ENCODE results near the gene GRIN3A.

Gene GRIN3A

GRCh38 chr9:101718192-101718591 is 20.3 kb downstream of the GRIN3A start:
- H3K4me1 ChIP-seq (ENCODE audit: insufficient read depth, low read length), result no peaks in the 10 kb centered on the region
- no peaks in the 10 kb centered on the region for H3K36me3 ChIP-seq (ENCODE audit: insufficient read depth, low read length)
- no peak overlapping the region for H3K9ac ChIP-seq (ENCODE audit: low read depth, low read length)
- H3K9me3 ChIP-seq (ENCODE audit: control insufficient read depth, insufficient read depth, low read length), result no peaks in the 10 kb centered on the region

GRCh38 chr9:101716629-101717028 is 21.8 kb downstream of the GRIN3A start:
- H3K9ac ChIP-seq (ENCODE audit: low read depth, low read length), result no peak overlapping the region
- no peaks in the 10 kb centered on the region for H3K4me1 ChIP-seq (ENCODE audit: insufficient read depth, low read length)
- no peaks in the 10 kb centered on the region for H3K36me3 ChIP-seq (ENCODE audit: insufficient read depth, low read length)
- no peaks in the 10 kb centered on the region for H3K9me3 ChIP-seq (ENCODE audit: control insufficient read depth, insufficient read depth, low read length)

GRCh38 chr9:101711330-101711941 is 27.0 kb downstream of the GRIN3A start:
- Histone ChIP-seq H3K9me3 (ENCODE audit: control insufficient read depth, insufficient read depth, low read length) (no peaks in the 10 kb centered on the region), H3K36me3 (ENCODE audit: insufficient read depth, low read length) (no peaks in the 10 kb centered on the region), H3K9ac (ENCODE audit: low read depth, low read length) (no peak overlapping the region), H3K4me1 (ENCODE audit: insufficient read depth, low read length) (no peaks in the 10 kb centered on the region)

GRCh38 chr9:101708855-101709254 is 29.6 kb downstream of the GRIN3A start:
- Histone ChIP-seq H3K4me1 (ENCODE audit: insufficient read depth, low read length) (no peaks in the 10 kb centered on the region), H3K36me3 (ENCODE audit: insufficient read depth, low read length) (no peaks in the 10 kb centered on the region), H3K9me3 (ENCODE audit: control insufficient read depth, insufficient read depth, low read length) (no peaks in the 10 kb centered on the region), H3K9ac (ENCODE audit: low read depth, low read length) (no peak overlapping the region)

GRCh38 chr9:101707721-101708120 is 30.7 kb downstream of the GRIN3A start:
- Histone ChIP-seq H3K36me3 (ENCODE audit: insufficient read depth, low read length) (no peaks in the 10 kb centered on the region), H3K4me1 (ENCODE audit: insufficient read depth, low read length) (no peaks in the 10 kb centered on the region), H3K9me3 (ENCODE audit: control insufficient read depth, insufficient read depth, low read length) (no peaks in the 10 kb centered on the region), H3K9ac (ENCODE audit: low read depth, low read length) (no peak overlapping the region)

GRCh38 chr9:101706997-101707396 is 31.4 kb downstream of the GRIN3A start:
- Histone ChIP-seq H3K9ac (ENCODE audit: low read depth, low read length) (no peak overlapping the region), H3K9me3 (ENCODE audit: control insufficient read depth, insufficient read depth, low read length) (no peaks in the 10 kb centered on the region), H3K36me3 (ENCODE audit: insufficient read depth, low read length) (no peaks in the 10 kb centered on the region), H3K4me1 (ENCODE audit: insufficient read depth, low read length) (no peaks in the 10 kb centered on the region)

GRCh38 chr9:101706261-101706798 is 32.1 kb downstream of the GRIN3A start:
- Histone ChIP-seq H3K9me3 (ENCODE audit: control insufficient read depth, insufficient read depth, low read length) (no peaks in the 10 kb centered on the region), H3K36me3 (ENCODE audit: insufficient read depth, low read length) (no peaks in the 10 kb centered on the region), H3K4me1 (ENCODE audit: insufficient read depth, low read length) (no peaks in the 10 kb centered on the region), H3K9ac (ENCODE audit: low read depth, low read length) (no peak overlapping the region)

- Histone ChIP-seq H3K36me3 (ENCODE audit: insufficient read depth, low read length) (no peaks in the 10 kb centered on the region), H3K4me1 (ENCODE audit: insufficient read depth, low read length) (no peaks in the 10 kb centered on the region), H3K9me3 (ENCODE audit: control insufficient read depth, insufficient read depth, low read length) (no peaks in the 10 kb centered on the region; the same call in 1 of the 2 replicates), H3K9ac (ENCODE audit: low read depth, low read length) (peak overlapping the region; percentile 69)
Measured at GRCh38 chr9:101705135-101705661, 33.2 kb downstream of the GRIN3A start.

GRCh38 chr9:101702257-101702656 is 36.2 kb downstream of the GRIN3A start:
- Histone ChIP-seq H3K4me1 (ENCODE audit: insufficient read depth, low read length) (no peaks in the 10 kb centered on the region), H3K9ac (ENCODE audit: low read depth, low read length) (no peak overlapping the region)

GRCh38 chr9:101693546-101694336 is 44.7 kb downstream of the GRIN3A start:
- Histone ChIP-seq H3K9ac (ENCODE audit: low read depth, low read length) (no peak overlapping the region), H3K36me3 (ENCODE audit: insufficient read depth, low read length) (no peaks in the 10 kb centered on the region), H3K9me3 (ENCODE audit: control insufficient read depth, insufficient read depth, low read length) (no peaks in the 10 kb centered on the region), H3K4me1 (ENCODE audit: insufficient read depth, low read length) (no peaks in the 10 kb centered on the region)

More at GRCh38 chr9:101702257-101702656, 36.2 kb downstream of the GRIN3A start:
- H3K36me3 ChIP-seq (ENCODE audit: insufficient read depth, low read length), result no peaks in the 10 kb centered on the region
- peaks cover 4% of the 10 kb centered on the region for H3K9me3 ChIP-seq (ENCODE audit: control insufficient read depth, insufficient read depth, low read length)

GRCh38 chr9:101691657-101692056 is 46.8 kb downstream of the GRIN3A start:
- H3K4me1 ChIP-seq (ENCODE audit: insufficient read depth, low read length), result no peaks in the 10 kb centered on the region
- H3K9ac ChIP-seq (ENCODE audit: low read depth, low read length), result no peak overlapping the region
- H3K36me3 ChIP-seq (ENCODE audit: insufficient read depth, low read length), result no peaks in the 10 kb centered on the region
- H3K9me3 ChIP-seq (ENCODE audit: control insufficient read depth, insufficient read depth, low read length), result no peaks in the 10 kb centered on the region

- Histone ChIP-seq H3K36me3 (ENCODE audit: insufficient read depth, low read length) (no peaks in the 10 kb centered on the region), H3K4me1 (ENCODE audit: insufficient read depth, low read length) (no peaks in the 10 kb centered on the region), H3K9ac (ENCODE audit: low read depth, low read length) (no peak overlapping the region), H3K9me3 (ENCODE audit: control insufficient read depth, insufficient read depth, low read length) (no peaks in the 10 kb centered on the region)
Measured at GRCh38 chr9:101689039-101689438, 49.4 kb downstream of the GRIN3A start.

- no peaks in the 10 kb centered on the region for H3K9me3 ChIP-seq (ENCODE audit: control insufficient read depth, insufficient read depth, low read length)
- H3K4me1 ChIP-seq (ENCODE audit: insufficient read depth, low read length), result no peaks in the 10 kb centered on the region
- H3K9ac ChIP-seq (ENCODE audit: low read depth, low read length), result no peak overlapping the region
- H3K36me3 ChIP-seq (ENCODE audit: insufficient read depth, low read length), result no peaks in the 10 kb centered on the region
Measured at GRCh38 chr9:101684665-101685064, 53.8 kb downstream of the GRIN3A start.

GRCh38 chr9:101683236-101683635 is 55.2 kb downstream of the GRIN3A start:
- no peaks in the 10 kb centered on the region for H3K36me3 ChIP-seq (ENCODE audit: insufficient read depth, low read length)
- H3K9ac ChIP-seq (ENCODE audit: low read depth, low read length), result no peak overlapping the region
- no peaks in the 10 kb centered on the region for H3K9me3 ChIP-seq (ENCODE audit: control insufficient read depth, insufficient read depth, low read length)
- no peaks in the 10 kb centered on the region for H3K4me1 ChIP-seq (ENCODE audit: insufficient read depth, low read length)

GRCh38 chr9:101677861-101678260 is 60.6 kb downstream of the GRIN3A start:
- Histone ChIP-seq H3K36me3 (ENCODE audit: insufficient read depth, low read length) (no peaks in the 10 kb centered on the region), H3K9ac (ENCODE audit: low read depth, low read length) (no peak overlapping the region), H3K9me3 (ENCODE audit: control insufficient read depth, insufficient read depth, low read length) (no peaks in the 10 kb centered on the region), H3K4me1 (ENCODE audit: insufficient read depth, low read length) (no peaks in the 10 kb centered on the region)
